GM21723 (cell line): Measurements from ENCODE around the gene DPYD.
"Not testable (repeated sequence)": the region's sequence is repeated elsewhere in the genome, so short reads cannot be mapped to it uniquely, and the experiment has no call there.

ENCODE experiments used
- ATAC-seq: cut with Tn5 transposase; IDR thresholded peaks from one replicate; pipeline ENCODE4 v1.9.1; 2021; ENCODE audit warnings: mild to moderate bottlenecking, moderate library complexity; ENCODE audit not compliant: unreplicated experiment

DPYD gene

GRCh38 chr1:97382206-97382605, 538.6 kb downstream of the DPYD start:
- no peak for ATAC-seq

DNA sequence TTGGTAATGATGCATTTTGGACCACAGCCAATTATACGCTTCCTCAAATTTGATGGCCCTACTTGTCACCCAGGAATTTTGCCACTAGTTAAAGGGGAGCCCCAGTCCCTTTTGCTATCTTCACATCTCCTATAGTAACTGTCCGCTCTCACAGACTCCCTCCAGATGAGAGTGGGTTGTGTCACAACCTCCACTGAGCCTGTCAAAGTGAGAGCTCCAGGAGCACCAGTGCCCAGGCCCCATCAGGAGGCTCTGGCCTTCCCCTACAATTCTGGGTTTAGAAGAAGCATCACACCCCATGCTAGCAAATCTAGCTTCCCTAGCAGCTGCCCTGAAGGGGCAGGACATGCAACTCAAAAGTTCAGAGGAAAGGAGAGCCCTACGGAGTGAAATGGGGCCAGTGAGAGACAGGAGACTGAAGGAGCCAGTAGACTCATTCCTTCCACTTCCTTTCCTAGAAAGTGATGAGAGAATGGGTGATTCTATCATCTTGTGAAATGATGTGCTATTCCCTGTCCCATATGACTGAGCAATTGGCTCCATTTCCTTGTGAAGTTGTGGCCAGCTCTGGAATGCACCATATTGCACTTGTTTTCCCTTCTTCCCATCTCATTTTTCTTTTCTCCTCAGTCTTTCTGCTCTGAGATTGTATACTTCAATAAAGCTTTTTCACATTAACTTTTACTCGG, 541.3 kb downstream of the DPYD start:
- no peak for ATAC-seq

DNA sequence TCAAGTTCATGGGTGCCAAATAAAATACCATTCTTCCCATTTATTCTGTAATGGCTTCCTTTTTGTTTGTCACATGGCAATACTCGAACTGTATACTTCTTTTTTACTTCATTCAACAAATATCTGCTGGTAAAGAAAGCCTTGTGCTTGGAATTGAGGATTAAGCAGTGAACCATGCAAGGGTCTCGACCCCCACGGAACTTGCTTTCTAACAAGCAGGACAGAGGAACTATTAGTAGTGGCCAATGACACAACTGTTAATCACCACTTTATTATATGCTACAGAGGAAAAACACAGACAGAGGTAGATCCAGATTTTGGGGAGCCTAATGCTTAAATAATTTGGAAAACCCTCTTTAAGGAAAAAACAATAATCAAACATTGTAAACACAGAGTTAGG, 542.2 kb downstream of the DPYD start:
- ATAC-seq: no peak

- ATAC-seq: no peak
Measured at GRCh38 chr1:97377432-97378034, 543.3 kb downstream of the DPYD start.

DNA sequence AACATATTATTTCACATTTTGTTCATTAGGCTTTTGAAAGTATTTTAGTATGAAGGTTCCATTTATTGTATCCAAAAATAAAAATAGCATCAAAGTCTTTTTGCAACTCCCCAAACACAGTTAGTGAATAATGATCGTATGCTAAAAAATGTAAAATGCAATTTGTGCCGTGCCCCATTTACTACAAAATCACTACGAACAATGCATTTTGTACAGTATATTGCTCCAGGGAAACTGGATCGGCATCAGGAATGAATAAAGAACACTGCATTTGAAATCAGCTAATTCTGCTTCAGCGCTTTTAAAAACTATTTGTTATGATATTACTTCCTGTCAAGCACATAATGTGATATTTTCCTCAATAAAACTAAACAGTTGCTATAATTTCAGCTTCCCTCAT, 547.8 kb downstream of the DPYD start:
- ATAC-seq: no peak

DNA sequence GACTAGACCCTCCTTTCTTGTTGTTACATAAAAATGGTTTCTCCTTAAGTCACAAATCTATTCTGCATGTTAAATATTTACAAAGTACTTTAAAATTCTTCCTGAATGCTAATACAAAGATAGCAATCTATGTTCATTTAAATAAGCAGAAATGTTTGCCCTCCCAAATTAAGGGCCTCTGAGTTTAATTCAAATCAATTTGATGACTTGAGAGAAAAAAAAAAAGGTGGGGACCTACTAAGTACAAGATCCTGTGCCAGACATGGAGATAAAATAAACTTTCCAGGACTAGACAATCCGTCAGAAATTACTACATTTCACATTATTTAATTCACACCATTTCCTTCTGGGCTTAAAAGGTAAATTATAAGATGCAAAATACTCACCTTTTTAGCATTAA, 548.3 kb downstream of the DPYD start:
- ATAC-seq: no peak

DNA sequence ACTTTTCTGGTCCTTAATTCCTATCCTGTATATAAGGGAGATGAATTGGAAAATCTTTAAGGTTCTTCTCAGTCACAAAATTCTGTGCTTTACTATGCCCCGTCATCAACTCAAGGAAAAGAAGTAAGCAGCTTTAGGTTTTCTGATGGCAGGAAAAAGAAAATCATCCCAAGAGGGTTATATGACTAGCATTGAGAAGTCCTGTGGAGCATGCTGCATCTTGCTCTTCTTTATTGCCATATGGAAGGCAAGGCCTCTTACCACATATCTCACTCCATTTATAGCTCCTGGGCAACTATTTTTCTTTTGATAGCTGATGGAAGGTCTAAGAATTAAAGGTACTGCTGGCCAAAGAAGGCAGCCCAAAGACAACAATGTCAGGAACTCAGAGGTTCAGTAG, 552.5 kb downstream of the DPYD start:
- ATAC-seq: no peak

DNA sequence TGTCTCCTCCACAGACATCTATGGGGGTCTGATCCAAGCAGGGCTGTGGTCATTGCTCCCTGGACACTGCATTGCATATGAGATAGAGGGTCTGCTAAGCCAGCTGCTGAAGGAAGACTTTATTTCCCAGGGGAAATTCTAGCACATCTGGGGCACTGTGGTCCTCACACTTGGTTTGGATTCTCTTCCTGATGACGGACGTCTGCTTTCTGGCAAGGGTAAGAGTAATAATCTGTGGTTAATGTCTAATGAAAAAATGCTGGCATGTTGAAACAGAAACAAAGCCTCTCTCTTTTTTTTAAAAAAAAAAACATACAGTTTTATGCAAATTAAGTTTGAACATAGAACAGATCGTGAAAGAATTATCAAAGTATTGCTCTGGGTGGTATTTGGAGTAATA, 553.9 kb downstream of the DPYD start:
- ATAC-seq: no peak

GRCh38 chr1:97365026-97365425, 555.8 kb downstream of the DPYD start:
- ATAC-seq: no peak

DNA sequence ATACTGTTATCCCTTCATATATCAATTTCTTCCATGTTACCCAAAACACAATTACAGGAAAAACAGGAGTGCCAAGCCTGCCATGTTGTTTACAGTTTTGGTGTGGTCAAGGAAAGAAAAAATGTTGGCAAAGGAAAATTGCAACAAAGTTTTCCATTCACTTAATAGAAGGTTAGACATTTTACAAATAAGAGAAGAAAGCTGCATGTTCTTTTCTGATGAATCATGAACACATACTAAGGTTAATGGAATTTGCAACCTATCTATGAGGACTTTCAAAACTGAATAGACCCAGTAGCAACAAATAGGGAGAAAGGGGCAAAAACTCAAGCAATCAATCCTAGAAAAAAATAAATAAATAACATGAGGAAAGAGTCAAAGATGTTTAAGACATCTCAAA, 556.7 kb downstream of the DPYD start:
- no peak for ATAC-seq

- ATAC-seq: no peak
Measured at GRCh38 chr1:97356309-97356708, 564.5 kb downstream of the DPYD start.

DNA sequence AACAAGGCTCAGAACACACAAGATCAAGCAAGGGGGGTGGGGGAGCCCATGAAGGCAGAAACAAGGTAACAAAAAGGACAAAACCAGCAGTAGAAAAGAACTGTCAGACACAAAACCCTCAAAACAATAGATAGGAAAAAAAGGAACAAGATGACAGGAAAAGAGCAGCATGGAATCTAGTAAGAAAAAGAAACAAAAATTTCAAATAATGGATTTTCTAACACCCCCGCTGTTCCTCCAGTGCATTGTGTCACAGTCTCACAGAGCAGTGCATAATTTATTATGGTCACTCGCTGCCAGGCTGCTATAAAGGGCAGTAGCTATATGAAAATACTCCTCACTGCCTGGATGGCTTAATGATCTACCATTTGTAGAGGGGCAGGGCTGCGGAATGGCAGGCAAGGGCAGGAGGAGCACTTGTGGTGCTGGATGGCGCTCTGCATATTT, 567.9 kb downstream of the DPYD start:
- ATAC-seq: no peak

DNA sequence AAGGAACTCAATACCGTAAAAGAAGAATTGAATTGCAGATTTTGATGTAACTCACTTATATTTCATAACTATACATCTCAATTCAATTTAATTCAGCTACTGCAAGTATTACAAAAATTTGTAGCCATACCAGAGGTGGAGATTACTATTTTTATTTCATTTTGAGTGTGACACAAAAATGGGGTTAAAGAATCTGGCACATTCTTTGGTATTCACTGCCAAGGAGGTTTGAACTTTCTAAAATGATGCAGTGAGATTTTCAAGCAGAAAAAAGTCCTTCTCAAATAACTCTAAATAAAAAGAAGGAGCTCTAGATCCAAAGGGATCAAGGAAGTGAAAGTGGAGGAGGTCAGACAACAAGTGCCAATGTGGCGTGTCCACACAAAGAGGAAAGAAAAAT, 569.0 kb downstream of the DPYD start:
- ATAC-seq: no peak

DNA sequence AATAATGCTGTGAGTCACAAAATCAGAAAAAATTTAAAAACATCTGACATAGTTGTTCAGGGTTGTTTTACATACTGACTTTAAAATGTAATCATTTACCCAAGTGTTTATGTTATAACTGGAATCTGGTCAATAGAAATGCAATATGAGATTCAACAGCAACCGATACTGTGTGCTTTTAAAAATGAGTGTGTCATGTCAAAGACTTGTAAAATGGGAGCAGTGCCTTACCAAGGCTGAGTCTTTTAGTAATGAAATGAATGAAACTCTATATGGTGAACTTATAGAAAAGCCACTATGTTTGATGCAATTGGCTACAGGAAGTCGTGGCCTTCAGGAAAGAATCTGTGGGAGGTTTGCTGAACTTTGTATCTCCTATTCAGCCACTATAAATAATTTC, 570.2 kb downstream of the DPYD start:
- no peak for ATAC-seq

DNA sequence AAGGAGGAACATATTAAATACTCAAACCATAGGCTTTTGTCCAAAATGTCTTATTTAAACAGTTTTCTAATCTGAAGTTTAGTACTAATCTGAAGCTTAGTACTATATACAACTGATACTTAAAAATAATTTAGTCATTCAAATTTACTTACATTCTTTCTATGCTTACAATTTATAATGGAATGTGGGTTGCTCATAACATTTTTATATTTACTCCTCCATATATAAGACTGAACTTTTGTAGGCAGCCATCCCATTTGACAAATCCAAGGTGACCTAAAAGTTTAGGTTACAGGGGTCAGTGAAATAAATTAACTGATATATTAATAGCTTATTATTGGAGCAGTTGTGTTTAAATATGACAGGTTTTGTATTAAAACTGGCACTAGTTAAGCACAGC, 570.6 kb downstream of the DPYD start:
- no peak for ATAC-seq

GRCh38 chr1:97349794-97350193, 571.0 kb downstream of the DPYD start:
- not testable (repeated sequence) for ATAC-seq

GRCh38 chr1:97348599-97349265, 572.1 kb downstream of the DPYD start:
- no peak for ATAC-seq

GRCh38 chr1:97340951-97341350, 579.9 kb downstream of the DPYD start:
- no peak for ATAC-seq

GRCh38 chr1:97338347-97338746, 582.5 kb downstream of the DPYD start:
- no peak for ATAC-seq

- no peak for ATAC-seq
Measured at GRCh38 chr1:97337250-97338030, 583.4 kb downstream of the DPYD start.

DNA sequence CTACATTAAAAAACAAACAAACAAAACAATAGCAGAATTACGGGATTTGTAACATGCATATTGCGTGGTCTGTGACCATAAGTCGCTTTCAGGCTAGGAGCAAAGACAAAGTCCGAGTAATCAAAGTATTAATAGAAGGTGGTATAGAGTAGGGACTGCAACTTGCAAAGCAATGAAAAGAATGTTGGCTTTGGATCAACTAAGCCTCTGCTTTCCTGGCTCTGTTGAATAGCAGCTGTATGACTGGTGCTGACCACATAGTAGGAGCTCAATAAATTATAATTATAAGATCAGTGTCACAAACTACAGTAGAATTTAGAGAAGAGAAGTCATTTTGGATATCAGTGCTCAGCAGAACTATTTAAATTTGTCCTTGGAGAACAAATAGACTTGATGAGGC, 586.4 kb downstream of the DPYD start:
- no peak for ATAC-seq

DNA sequence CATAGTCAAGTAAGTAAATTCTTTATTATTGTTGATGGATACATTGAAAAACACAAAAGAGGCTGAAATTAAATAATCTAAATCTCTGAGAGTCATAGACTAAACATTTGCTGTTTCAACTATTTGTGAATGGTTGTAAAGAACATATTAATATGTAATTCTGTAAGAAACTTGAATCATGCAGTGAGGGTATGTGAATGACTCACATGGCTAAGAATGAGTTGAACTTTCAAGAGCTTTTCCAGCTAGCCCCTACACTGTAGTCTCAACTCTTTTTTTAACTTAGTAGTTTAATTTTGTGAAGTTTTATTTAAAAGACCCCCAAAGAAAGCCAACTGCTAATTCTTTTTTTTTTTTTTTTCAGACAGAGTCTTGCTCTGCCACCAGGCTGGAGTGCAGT, 588.1 kb downstream of the DPYD start:
- ATAC-seq: no peak
